RWPE1 (cell line): ENCODE data around the gene STK32C.
A peak's percentile ranks its signal among the peaks of the same experiment; 100 is the strongest.

Source experiments
- CTCF ChIA-PET: fragments of 350-600 bp; sonication (Branson Sonifier 250); formaldehyde crosslinking; extraction: SDS; loops from one replicate; lab custom pipeline; 2021; lab: Yijun Ruan, JAX
- POLR2A ChIA-PET: fragments of 400-600 bp; formaldehyde crosslinking; extraction: SDS; loops from one replicate; lab custom pipeline; 2020; ENCODE audit warnings: antibody characterized with exemption; ENCODE audit not compliant: low non-redundant PET; lab: Yijun Ruan, JAX
- DNase-seq: peaks from one replicate; pipeline ENCODE4 v3.0.0; 2012; ENCODE audit warnings: low spot score
- H3K27ac ChIP-seq: fragments of 450-650 bp; 2 replicates; pipeline ENCODE4 v1.5.1; 2017
- TF ChIP-seq, protein P1 (sequence below): fragments of 450-650 bp; conservative IDR thresholded peaks from 2 replicates; pipeline ENCODE4 v1.5.1; 2017; ENCODE audit warnings: low read depth, mild to moderate bottlenecking

The STK32C gene

GRCh38 chr10:132309879-132310591 lies 2.3 kb upstream of the STK32C start:
- TF ChIP-seq, protein P1, sequence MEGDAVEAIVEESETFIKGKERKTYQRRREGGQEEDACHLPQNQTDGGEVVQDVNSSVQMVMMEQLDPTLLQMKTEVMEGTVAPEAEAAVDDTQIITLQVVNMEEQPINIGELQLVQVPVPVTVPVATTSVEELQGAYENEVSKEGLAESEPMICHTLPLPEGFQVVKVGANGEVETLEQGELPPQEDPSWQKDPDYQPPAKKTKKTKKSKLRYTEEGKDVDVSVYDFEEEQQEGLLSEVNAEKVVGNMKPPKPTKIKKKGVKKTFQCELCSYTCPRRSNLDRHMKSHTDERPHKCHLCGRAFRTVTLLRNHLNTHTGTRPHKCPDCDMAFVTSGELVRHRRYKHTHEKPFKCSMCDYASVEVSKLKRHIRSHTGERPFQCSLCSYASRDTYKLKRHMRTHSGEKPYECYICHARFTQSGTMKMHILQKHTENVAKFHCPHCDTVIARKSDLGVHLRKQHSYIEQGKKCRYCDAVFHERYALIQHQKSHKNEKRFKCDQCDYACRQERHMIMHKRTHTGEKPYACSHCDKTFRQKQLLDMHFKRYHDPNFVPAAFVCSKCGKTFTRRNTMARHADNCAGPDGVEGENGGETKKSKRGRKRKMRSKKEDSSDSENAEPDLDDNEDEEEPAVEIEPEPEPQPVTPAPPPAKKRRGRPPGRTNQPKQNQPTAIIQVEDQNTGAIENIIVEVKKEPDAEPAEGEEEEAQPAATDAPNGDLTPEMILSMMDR = no peak
- ChIA-PET POLR2A (no interaction called here), CTCF (no interaction called here)
- no peak overlapping the region for H3K27ac ChIP-seq
- no peak for DNase-seq

- POLR2A ChIA-PET = no interaction called here
- H3K27ac ChIP-seq = no peak overlapping the region; the same call in 1 of the 2 replicates
- DNase-seq = no peak
- CTCF ChIA-PET = no interaction called here
- TF ChIP-seq, protein P1 = no peak
Measured at GRCh38 chr10:132309471-132309865, 1.7 kb upstream of the STK32C start.

DNA sequence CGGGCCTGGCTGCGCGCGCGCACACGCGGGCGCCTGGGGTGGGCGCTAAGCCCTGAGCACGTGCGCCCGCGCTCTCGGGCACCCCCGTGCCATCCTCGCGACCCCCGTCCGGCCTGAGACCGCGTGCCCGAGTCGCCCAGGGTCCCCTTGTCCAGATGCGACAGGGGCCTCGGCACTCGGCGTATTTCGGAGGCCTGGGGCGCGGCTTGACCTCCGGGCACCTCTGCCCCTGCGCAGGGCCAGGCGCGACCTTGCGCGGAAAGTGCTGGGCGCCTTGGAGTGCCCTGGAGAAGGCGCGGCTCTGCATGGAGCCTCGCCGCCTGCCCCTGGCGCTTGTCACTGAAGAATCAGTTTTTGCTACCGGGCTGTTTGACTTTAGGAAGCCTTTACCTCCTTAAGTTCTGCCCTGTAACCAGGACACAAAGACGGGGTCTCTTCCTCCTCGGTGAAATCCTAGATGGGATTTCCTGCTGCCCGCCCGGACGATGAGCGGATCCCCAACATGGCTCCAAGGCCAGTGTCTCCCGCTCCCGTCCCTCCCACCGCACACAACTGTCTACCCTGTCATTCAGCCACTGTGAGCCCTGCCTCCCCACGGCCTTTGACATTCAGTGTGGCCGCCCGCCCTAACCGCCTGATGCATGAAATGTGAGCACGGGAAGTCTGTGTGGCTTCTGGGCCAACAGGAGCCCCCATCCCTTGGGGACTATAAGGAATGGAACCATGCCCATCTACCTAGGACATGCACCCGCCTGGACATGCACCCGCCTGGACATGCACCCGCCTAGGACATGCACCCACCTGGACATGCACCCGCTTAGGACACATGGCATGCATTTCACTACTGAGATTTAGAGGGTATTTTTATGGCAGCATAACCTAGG lies 1.1 kb upstream of the STK32C start:
- DNase-seq = no peak
- TF ChIP-seq, protein P1 = no peak
- ChIA-PET POLR2A (no interaction called here), CTCF (no interaction called here)
- peak overlapping the region; percentile 78 for H3K27ac ChIP-seq

- peak overlapping the region; percentile 78; the same call in 1 of the 2 replicates for H3K27ac ChIP-seq
- POLR2A ChIA-PET = no interaction called here
- CTCF ChIA-PET = interaction anchor here (0.9 kb wide), 1 partner anchor 9 kb away, joined by 3 read pairs; no protein-coding TSS in a partner anchor
- peak; percentile 29 for DNase-seq
- TF ChIP-seq, protein P1 = no peak
Measured at GRCh38 chr10:132306864-132307751, 642 bp downstream of the STK32C start.

- H3K27ac ChIP-seq = no peak overlapping the region
- TF ChIP-seq, protein P1 = no peak
- DNase-seq = no peak
- ChIA-PET POLR2A (no interaction called here), CTCF (interaction anchor here (0.9 kb wide), 1 partner anchor 10 kb away, joined by 3 read pairs; no protein-coding TSS in a partner anchor)
Measured at GRCh38 chr10:132306343-132306685, 1.4 kb downstream of the STK32C start.
